Astrocyte (in vitro differentiated cells and primary cell): ENCODE results near the gene PAM.

ENCODE experiments used
- CTCF ChIP-seq: IDR thresholded peaks from 2 replicates; pipeline ENCODE4 v1.5.1; 2011; ENCODE audit warnings: low read depth, mild to moderate bottlenecking, inconsistent platforms, low read length, moderate library complexity; ENCODE audit not compliant: insufficient read depth
- EZH2 ChIP-seq: IDR thresholded peaks from 2 replicates; pipeline ENCODE4 v1.6.1; 2012; ENCODE audit warnings: mild to moderate bottlenecking, low read length, inconsistent platforms; ENCODE audit not compliant: insufficient read depth

- no peak for TF ChIP-seq EZH2
- no peak for TF ChIP-seq CTCF
These were observed 23.4 kb upstream of the PAM start for GRCh38 chr5:102731693-102732092.
